GM23338 (cell line): ENCODE results near the gene KCNJ6. TPM values are rescaled to one million over a fixed set of nuclear protein-coding genes. Genes with fewer than 3 reads are reported as not detected.

Experiments used
- ATAC-seq: fragments of 200-7000 bp; cut with Tn5 transposase; 3 replicates; pipeline ENCODE4 v1.9.1; 2020
- DNase-seq: peaks from one replicate; pipeline ENCODE4 v3.0.0-alpha.2; 2015; ENCODE audit warnings: low spot score
- H2AFZ ChIP-seq: fragments of 200-600 bp; sonication (generic); 2 replicates; pipeline ENCODE4 v1.8.0; 2016; ENCODE audit warnings: antibody characterized with exemption, mild to moderate bottlenecking, moderate library complexity
- H3F3A ChIP-seq: fragments of 200-600 bp; sonication (generic); replicated peaks from 2 replicates; pipeline ENCODE4 v1.8.0; 2017; ENCODE audit warnings: antibody characterized with exemption, mixed run types, low read depth
- H3K27ac ChIP-seq: fragments of 200-600 bp; sonication (generic); 2 replicates; pipeline ENCODE4 v1.6.1; 2016; ENCODE audit warnings: low read depth
- H3K27me3 ChIP-seq: fragments of 200-600 bp; sonication (generic); 2 replicates; pipeline ENCODE4 v1.8.0; 2016; ENCODE audit warnings: mild to moderate bottlenecking, mixed run types, moderate library complexity; ENCODE audit not compliant: insufficient read depth
- H3K36me3 ChIP-seq: fragments of 200-600 bp; sonication (generic); 2 replicates; pipeline ENCODE4 v1.8.0; 2016; ENCODE audit warnings: mild to moderate bottlenecking; ENCODE audit not compliant: insufficient read depth
- H3K4me1 ChIP-seq: fragments of 200-600 bp; sonication (generic); 2 replicates; pipeline ENCODE4 v1.8.0; 2016; ENCODE audit warnings: mild to moderate bottlenecking, moderate library complexity; ENCODE audit not compliant: insufficient read depth
- H3K4me2 ChIP-seq: fragments of 200-600 bp; sonication (generic); 2 replicates; pipeline ENCODE4 v1.7.1; 2017; ENCODE audit warnings: mixed run types
- H3K4me3 ChIP-seq: fragments of 200-600 bp; sonication (generic); 2 replicates; pipeline ENCODE4 v1.6.1; 2016; ENCODE audit warnings: mixed run types
- H3K79me2 ChIP-seq: fragments of 200-600 bp; sonication (generic); replicated peaks from 2 replicates; pipeline ENCODE4 v1.8.0; 2017; ENCODE audit warnings: mild to moderate bottlenecking; ENCODE audit not compliant: insufficient read depth
- H3K9me2 ChIP-seq: fragments of 200-600 bp; sonication (generic); 2 replicates; pipeline ENCODE4 v1.8.0; 2017; ENCODE audit not compliant: insufficient read depth
- H4K20me1 ChIP-seq: fragments of 200-600 bp; sonication (generic); replicated peaks from 2 replicates; pipeline ENCODE4 v1.8.0; 2017; ENCODE audit warnings: mild to moderate bottlenecking; ENCODE audit not compliant: insufficient read depth
- H3K27ac Mint-ChIP-seq: 2 replicates; pipeline ENCODE4 v1.8.0; 2020; ENCODE audit warnings: inconsistent platforms, mild to moderate bottlenecking, moderate library complexity, mixed read lengths
- H3K27me3 Mint-ChIP-seq: 3 replicates; pipeline ENCODE4 v1.8.0; 2022; ENCODE audit warnings: low read depth, mild to moderate bottlenecking, moderate library complexity, mixed read lengths, inconsistent platforms; ENCODE audit not compliant: insufficient read depth, poor library complexity
- H3K36me3 Mint-ChIP-seq: 3 replicates; pipeline ENCODE4 v1.8.0; 2021; ENCODE audit warnings: low read depth, mild to moderate bottlenecking, inconsistent platforms, moderate library complexity, mixed read lengths
- H3K4me1 Mint-ChIP-seq: 3 replicates; pipeline ENCODE4 v1.8.0; 2020; ENCODE audit warnings: mild to moderate bottlenecking, inconsistent platforms, mixed read lengths
- H3K4me3 Mint-ChIP-seq: 3 replicates; pipeline ENCODE4 v1.8.0; 2021; ENCODE audit warnings: moderate library complexity, mild to moderate bottlenecking, inconsistent platforms, mixed read lengths
- H3K9me3 Mint-ChIP-seq: 3 replicates; pipeline ENCODE4 v1.8.0; 2020; ENCODE audit warnings: moderate library complexity, mild to moderate bottlenecking, inconsistent platforms, mixed read lengths
- CREB1 ChIP-seq: fragments of 250-450 bp; sonication (Bioruptor Pico); IDR thresholded peaks from 2 replicates; pipeline ENCODE4 v1.5.0; 2020; ENCODE audit warnings: low read depth, mild to moderate bottlenecking, moderate library complexity
- CTCF ChIP-seq, 2 experiments: fragments of 200-600 bp in 1 of 2; sonication (generic) in 1 of 2; conservative IDR thresholded peaks; 2 replicates each; pipeline versions ENCODE4 v1.5.1 to v1.6.1; 2016 to 2017; ENCODE audit warnings: antibody characterized with exemption in 2 of 2, low read depth in 2 of 2, mild to moderate bottlenecking in 2 of 2, moderate library complexity in 1 of 2
- ETS1 ChIP-seq: IDR thresholded peaks from 2 replicates; pipeline ENCODE4 v1.6.1; 2016; ENCODE audit warnings: antibody characterized with exemption
- JUNB ChIP-seq: IDR thresholded peaks from one replicate; pipeline ENCODE4 v1.6.1; 2016; ENCODE audit warnings: antibody characterized with exemption; ENCODE audit not compliant: unreplicated experiment
- NANOG ChIP-seq: IDR thresholded peaks from 2 replicates; pipeline ENCODE4 v1.6.1; 2016; ENCODE audit warnings: antibody characterized with exemption, borderline replicate concordance
- POLR2AphosphoS5 ChIP-seq: IDR thresholded peaks from 2 replicates; pipeline ENCODE4 v1.6.1; 2016; ENCODE audit warnings: antibody characterized with exemption, low read depth
- REST ChIP-seq: IDR thresholded peaks from one replicate; pipeline ENCODE4 v1.6.1; 2018; ENCODE audit warnings: antibody characterized with exemption; ENCODE audit not compliant: unreplicated experiment
- STAT1 ChIP-seq: IDR thresholded peaks from one replicate; pipeline ENCODE4 v1.6.1; 2016; ENCODE audit warnings: antibody characterized with exemption; ENCODE audit not compliant: unreplicated experiment
- ZNF114 ChIP-seq: fragments of 250-450 bp; sonication (Bioruptor Pico); IDR thresholded peaks from 2 replicates; pipeline ENCODE4 v1.5.0; 2020; ENCODE audit warnings: mild to moderate bottlenecking, moderate library complexity
- ZNF331 ChIP-seq: fragments of 250-450 bp; sonication (Bioruptor Pico); IDR thresholded peaks from 2 replicates; pipeline ENCODE4 v1.5.0; 2020; ENCODE audit warnings: low read depth, mild to moderate bottlenecking, moderate library complexity
- ZNF462 ChIP-seq: fragments of 250-450 bp; sonication (Bioruptor Pico); IDR thresholded peaks from 2 replicates; pipeline ENCODE4 v1.5.0; 2020; ENCODE audit warnings: mild to moderate bottlenecking, moderate library complexity
- polyA plus RNA-seq: library from polyadenylated mRNA; unstranded; fragments of >200 nt; fragmentation: Nextera tagmentation; extraction: Ambion mirVana; gene quantifications from 2 replicates; pipeline ENCODE4 v1.2.1, GENCODE V29; 2016
- total RNA-seq: library from RNA; depleted of rRNA; stranded (reverse); fragments of >200 nt; shearing (Covaris generic); gene quantifications from 2 replicates; pipeline ENCODE4 v1.2.3, GENCODE V29; 2014

KCNJ6 gene
- total and polyA plus RNA-seq, 2 experiments from 2014 or later, result 0.48 to 0.52 TPM

- Histone ChIP-seq H3K9me2 (peaks cover 22% of the 10 kb centered on the region; the same call in 1 of the 2 replicates), H3F3A (no peaks in the 10 kb centered on the region), H3K36me3 (no peaks in the 10 kb centered on the region), H3K27me3 (no peaks in the 10 kb centered on the region), H3K27ac (no peak overlapping the region), H3K4me2 (no peak overlapping the region), H3K79me2 (no peaks in the 10 kb centered on the region), H4K20me1 (no peaks in the 10 kb centered on the region), H2AFZ (no peak overlapping the region), H3K4me1 (no peaks in the 10 kb centered on the region), H3K4me3 (no peak overlapping the region)
- H3K27ac Mint-ChIP-seq, result no peak overlapping the region
- H3K4me1 Mint-ChIP-seq, result peaks cover 7% of the 10 kb centered on the region; the same call in 1 of the 3 replicates
- no peaks in the 10 kb centered on the region for H3K27me3 Mint-ChIP-seq
- H3K4me3 Mint-ChIP-seq, result no peak overlapping the region
- no peak for DNase-seq
- ATAC-seq, result no peak
- H3K36me3 Mint-ChIP-seq, result no peaks in the 10 kb centered on the region; the same call in 2 of the 3 replicates
- TF ChIP-seq JUNB, result no peak
- TF ChIP-seq ZNF331 (CRISPR knock-in tag), result no peak
- no peak for TF ChIP-seq POLR2AphosphoS5
- TF ChIP-seq ZNF462 (CRISPR knock-in tag), result no peak
- TF ChIP-seq NANOG, result no peak
- TF ChIP-seq ZNF114, result no peak
- no peak for TF ChIP-seq REST
- no peak for TF ChIP-seq CTCF (conservative IDR thresholded peaks at IDR 0.05; ENCODE audit: low read depth in 2 of 2)
- no peak for TF ChIP-seq STAT1
- no peak for TF ChIP-seq ETS1
- TF ChIP-seq CREB1 (CRISPR knock-in tag), result no peak
- H3K9me3 Mint-ChIP-seq, result no peaks in the 10 kb centered on the region
Observed at GRCh38 chr21:37656899-37657298, 259.4 kb downstream of the KCNJ6 start.
